Bronchial smooth muscle cell (primary cell): ENCODE measurements around the gene FAM193A. TPM values are rescaled to one million over a fixed set of nuclear protein-coding genes. Genes with fewer than 3 reads are reported as not detected.

Experiments used
- total RNA-seq: library from RNA; depleted of rRNA; stranded (reverse); fragments of >200 nt; gene quantifications from 2 replicates; pipeline ENCODE4 v1.2.1, GENCODE V29; 2014

The FAM193A gene, protein sequence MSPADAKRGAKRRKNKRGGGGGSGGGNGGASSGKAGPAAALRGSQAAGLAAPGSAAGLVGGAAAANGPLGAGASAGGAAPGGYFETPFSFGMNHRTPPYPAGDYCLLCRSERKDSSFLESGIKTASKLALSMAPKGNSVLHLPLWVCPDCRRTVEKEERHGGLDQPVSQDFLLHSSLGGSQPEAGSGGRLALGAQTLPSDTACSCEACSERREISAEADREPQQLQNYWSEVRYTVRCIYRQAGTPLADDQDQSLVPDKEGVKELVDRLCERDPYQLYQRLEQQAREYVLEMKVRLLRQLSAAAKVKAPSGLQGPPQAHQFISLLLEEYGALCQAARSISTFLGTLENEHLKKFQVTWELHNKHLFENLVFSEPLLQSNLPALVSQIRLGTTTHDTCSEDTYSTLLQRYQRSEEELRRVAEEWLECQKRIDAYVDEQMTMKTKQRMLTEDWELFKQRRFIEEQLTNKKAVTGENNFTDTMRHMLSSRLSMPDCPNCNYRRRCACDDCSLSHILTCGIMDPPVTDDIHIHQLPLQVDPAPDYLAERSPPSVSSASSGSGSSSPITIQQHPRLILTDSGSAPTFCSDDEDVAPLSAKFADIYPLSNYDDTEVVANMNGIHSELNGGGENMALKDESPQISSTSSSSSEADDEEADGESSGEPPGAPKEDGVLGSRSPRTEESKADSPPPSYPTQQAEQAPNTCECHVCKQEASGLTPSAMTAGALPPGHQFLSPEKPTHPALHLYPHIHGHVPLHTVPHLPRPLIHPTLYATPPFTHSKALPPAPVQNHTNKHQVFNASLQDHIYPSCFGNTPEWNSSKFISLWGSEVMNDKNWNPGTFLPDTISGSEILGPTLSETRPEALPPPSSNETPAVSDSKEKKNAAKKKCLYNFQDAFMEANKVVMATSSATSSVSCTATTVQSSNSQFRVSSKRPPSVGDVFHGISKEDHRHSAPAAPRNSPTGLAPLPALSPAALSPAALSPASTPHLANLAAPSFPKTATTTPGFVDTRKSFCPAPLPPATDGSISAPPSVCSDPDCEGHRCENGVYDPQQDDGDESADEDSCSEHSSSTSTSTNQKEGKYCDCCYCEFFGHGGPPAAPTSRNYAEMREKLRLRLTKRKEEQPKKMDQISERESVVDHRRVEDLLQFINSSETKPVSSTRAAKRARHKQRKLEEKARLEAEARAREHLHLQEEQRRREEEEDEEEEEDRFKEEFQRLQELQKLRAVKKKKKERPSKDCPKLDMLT (N-terminal part only)
- 8.6 and 9.1 TPM in 2 replicates for total RNA-seq

DNA sequence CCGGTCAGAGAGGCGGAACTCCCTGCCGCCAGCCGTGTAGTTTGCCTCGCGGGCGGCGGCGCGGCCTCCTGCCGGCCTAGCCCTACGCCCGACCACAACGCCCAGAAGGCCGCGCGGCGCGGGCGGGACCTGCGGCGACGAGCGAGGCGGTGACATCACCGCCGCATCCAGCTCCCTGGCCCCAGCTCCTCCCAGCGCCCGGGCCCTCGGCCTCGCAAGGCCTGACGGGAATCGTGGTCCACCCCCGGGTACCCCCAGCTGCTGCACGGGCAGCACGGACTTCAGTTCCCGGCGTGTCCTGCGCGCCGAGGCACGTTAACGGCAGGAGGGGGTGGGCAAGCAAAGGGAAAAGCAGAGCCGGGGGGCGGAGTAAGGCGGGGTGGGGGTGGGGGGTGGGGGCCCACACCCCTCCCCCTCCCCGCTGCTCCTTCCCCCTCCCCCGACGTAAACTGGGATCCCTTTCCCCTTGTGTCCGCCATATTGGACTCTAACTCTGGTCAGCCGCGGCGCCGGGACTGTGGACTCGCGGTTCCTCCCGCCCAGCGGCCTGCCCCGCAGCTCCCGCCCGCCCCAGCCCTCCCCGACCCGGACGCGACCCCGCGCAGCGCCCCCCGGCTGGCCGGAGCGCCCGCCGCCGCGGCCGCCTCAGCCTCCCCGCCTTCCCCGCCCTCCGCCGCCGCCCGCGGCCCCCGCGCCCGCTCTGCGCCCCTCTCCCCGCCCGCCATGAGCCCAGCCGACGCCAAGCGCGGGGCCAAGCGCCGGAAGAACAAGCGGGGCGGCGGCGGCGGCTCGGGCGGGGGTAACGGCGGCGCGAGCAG lies at the start of gene FAM193A:
TSS of gene FAM193A (plus strand) at position 455 of the 818 bp plus-strand sequence. CDS start at position 724, 269 bp downstream.

DNA sequence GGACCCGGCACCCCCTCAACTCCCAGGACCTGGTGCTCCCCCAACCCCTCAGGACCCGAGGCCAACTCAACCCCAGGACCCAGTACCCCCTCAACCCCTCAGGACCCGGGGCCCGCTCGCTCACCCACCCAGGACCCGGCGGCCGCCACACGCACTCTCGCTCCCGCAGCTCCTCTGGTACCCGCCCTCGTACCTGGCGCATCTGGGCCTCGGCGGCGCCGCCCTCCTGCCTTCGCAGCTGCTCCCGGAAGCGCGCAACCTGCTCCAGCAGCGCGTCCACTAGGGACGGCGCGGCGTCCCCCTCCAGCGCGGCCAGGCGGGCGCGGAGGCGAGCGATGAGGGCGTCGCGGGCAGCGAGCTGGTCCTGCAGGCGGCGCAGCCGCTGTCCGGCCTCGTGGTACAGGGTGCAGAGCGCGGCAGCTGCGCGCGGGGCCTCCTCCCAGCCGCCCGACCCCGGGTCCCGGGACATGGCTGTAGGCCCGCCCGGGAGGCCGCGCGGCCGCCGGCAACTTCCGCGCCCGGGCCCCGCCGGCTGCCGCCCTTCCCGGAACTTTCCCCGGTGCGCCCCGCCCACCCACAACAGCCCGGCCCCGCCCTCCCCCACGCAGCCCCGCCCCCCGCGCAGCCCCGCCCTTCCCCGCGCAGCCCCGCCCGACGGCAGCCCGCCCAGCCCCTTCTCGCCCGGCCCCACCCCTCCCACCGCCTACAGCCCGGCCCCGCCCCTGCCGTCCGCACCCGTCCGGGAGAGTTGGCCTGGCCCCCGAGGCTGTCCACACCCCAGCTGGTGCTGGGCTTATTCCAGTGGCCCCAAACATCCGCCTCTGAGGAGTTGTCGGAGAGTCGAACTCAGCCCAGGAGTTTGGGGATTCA lies 219.6 kb downstream of the FAM193A start, which contains the start of gene TNIP2:
TSS of gene TNIP2 (minus strand) at position 516 of the 870 bp plus-strand sequence. CDS start at position 469, 47 bp downstream.

Other genes with a start within 250 kb of the FAM193A start
- gene ZFYVE28, start 118.0 kb upstream of the FAM193A start, total RNA-seq, result 8.2 and 9.9 TPM in 2 replicates
- not detected in 2 replicates for gene CFAP99, start 117.7 kb upstream of the FAM193A start, total RNA-seq
- gene RNF4, start 67.5 kb upstream of the FAM193A start, total RNA-seq, result 28.5 and 29.0 TPM in 2 replicates
- 45.2 and 49.6 TPM in 2 replicates for gene TNIP2, start 219.7 kb downstream of the FAM193A start, total RNA-seq